Endothelial cell of umbilical vein (primary cell): ENCODE data around the gene ARHGEF40. TPM values are rescaled to one million over a fixed set of nuclear protein-coding genes. Genes with fewer than 3 reads are reported as not detected.

Experiments
- BruUV-seq: library from RNA; stranded (reverse); fragments of 400-500 nt; replicated peaks from 2 replicates; lab custom pipeline; 2021; lab: Mats Ljungman, UMichigan
- CTCF ChIA-PET: fragments of 300-600, 350-600 bp; sonication (Branson Sonifier 250); formaldehyde crosslinking; loops from one replicate; lab custom pipeline; 2021; ENCODE audit warnings: antibody characterized with exemption, inconsistent platforms; lab: Charles Lee
- POLR2A ChIA-PET: fragments of 300-600, 350-600 bp; sonication (Branson Sonifier 250); formaldehyde crosslinking; loops from one replicate; lab custom pipeline; 2021; ENCODE audit warnings: antibody characterized with exemption, inconsistent platforms; lab: Charles Lee
- DNase-seq: peaks from one replicate; pipeline ENCODE4 v3.0.0-alpha.2; 2011; ENCODE audit warnings: low read depth, low spot score
- FAIRE-seq: peaks from 2 replicates; lab custom pipeline; 2011; peaks lifted over from hg19 to GRCh38; lab: Jason Lieb, UNC
- H2AFZ ChIP-seq: 2 replicates; pipeline ENCODE4 v1.6.0; 2012; ENCODE audit warnings: low read depth, low read length, control low read depth, inconsistent platforms
- H3K27ac ChIP-seq: 2 replicates; pipeline ENCODE4 v1.5.1; 2011; ENCODE audit warnings: low read depth, mild to moderate bottlenecking, control low read depth, low read length, moderate library complexity; ENCODE audit not compliant: insufficient read depth
- H3K27me3 ChIP-seq, 2 experiments: 2 replicates each; pipeline versions ENCODE4 v1.6.0 to v1.6.1; 2011; ENCODE audit warnings: low read length in 2 of 2, mixed read lengths in 1 of 2; ENCODE audit not compliant: control insufficient read depth in 2 of 2, insufficient read depth in 2 of 2
- H3K36me3 ChIP-seq, 2 experiments: 2 replicates in 1 of 2; 3 replicates in 1 of 2; pipeline ENCODE4 v1.5.1; 2011; ENCODE audit warnings: low read length in 2 of 2, mild to moderate bottlenecking in 1 of 2, moderate library complexity in 1 of 2; ENCODE audit not compliant: control insufficient read depth in 2 of 2, insufficient read depth in 2 of 2; ENCODE audit errors: extremely low read depth in 1 of 2
- H3K4me1 ChIP-seq: 3 replicates; pipeline ENCODE4 v1.5.1; 2011; ENCODE audit warnings: mild to moderate bottlenecking, low read length; ENCODE audit not compliant: control insufficient read depth, insufficient read depth; ENCODE audit errors: extremely low read depth
- H3K4me2 ChIP-seq: 2 replicates; pipeline ENCODE4 v1.6.1; 2011; ENCODE audit warnings: low read length, control low read depth, mixed read lengths; ENCODE audit not compliant: insufficient read depth
- H3K4me3 ChIP-seq, 3 experiments: fragments of 200-600 bp in 1 of 3; sonication (generic), shearing (Covaris generic) in 1 of 3; replicated peaks in 1 of 3; 2 replicates each; pipeline ENCODE4 v1.5.1; 2011 to 2016; ENCODE audit warnings: control low read depth in 3 of 3, low read length in 3 of 3, mild to moderate bottlenecking in 2 of 3, inconsistent platforms in 1 of 3, low read depth in 1 of 3, moderate library complexity in 1 of 3; ENCODE audit not compliant: insufficient read depth in 1 of 3
- H3K79me2 ChIP-seq: 2 replicates; pipeline ENCODE4 v1.6.0; 2012; ENCODE audit warnings: low read length, inconsistent platforms; ENCODE audit not compliant: control insufficient read depth, insufficient read depth
- H3K9ac ChIP-seq: replicated peaks from 2 replicates; pipeline ENCODE3; 2011; ENCODE audit warnings: low read length, control low read depth; ENCODE audit not compliant: insufficient read depth; ENCODE audit errors: extremely low read depth
- H3K9me1 ChIP-seq: replicated peaks from 3 replicates; pipeline ENCODE4 v1.6.0; 2011; ENCODE audit warnings: mild to moderate bottlenecking, low read length; ENCODE audit not compliant: control insufficient read depth, insufficient read depth; ENCODE audit errors: extremely low read depth
- H3K9me3 ChIP-seq: replicated peaks from 2 replicates; pipeline ENCODE4 v1.5.1; 2012; ENCODE audit warnings: low read length, inconsistent platforms; ENCODE audit not compliant: control insufficient read depth, insufficient read depth
- H4K20me1 ChIP-seq: replicated peaks from 2 replicates; pipeline ENCODE3; 2011; ENCODE audit warnings: mild to moderate bottlenecking, low read length; ENCODE audit not compliant: control insufficient read depth, insufficient read depth; ENCODE audit errors: extremely low read depth
- EZH2 ChIP-seq: IDR thresholded peaks from 2 replicates; pipeline ENCODE4 v1.6.1; 2012; ENCODE audit warnings: borderline replicate concordance, low read depth, mild to moderate bottlenecking, moderate library complexity, low read length, inconsistent platforms; ENCODE audit not compliant: severe bottlenecking
- FOS ChIP-seq: IDR thresholded peaks from 2 replicates; pipeline ENCODE4 v1.6.1; 2011; ENCODE audit warnings: mild to moderate bottlenecking, low read length, moderate library complexity, borderline replicate concordance; ENCODE audit not compliant: insufficient read depth
- GATA2 ChIP-seq: IDR thresholded peaks from 2 replicates; pipeline ENCODE4 v1.7.0; 2011; ENCODE audit warnings: low read depth, mild to moderate bottlenecking, moderate library complexity, mixed read lengths, low read length; ENCODE audit not compliant: insufficient read length, insufficient read depth
- JUN ChIP-seq: IDR thresholded peaks from 2 replicates; pipeline ENCODE4 v1.6.1; 2011; ENCODE audit warnings: borderline replicate concordance, low read depth; ENCODE audit not compliant: insufficient read length, insufficient read depth
- MYC ChIP-seq: IDR thresholded peaks from one replicate; pipeline ENCODE4 v1.6.1; 2011; ENCODE audit warnings: mild to moderate bottlenecking, low read depth, low read length
- POLR2A ChIP-seq: IDR thresholded peaks from 2 replicates; pipeline ENCODE4 v1.6.1; 2012; ENCODE audit warnings: low read depth, mild to moderate bottlenecking, control low read depth, low read length
- POLR2AphosphoS5 ChIP-seq: IDR thresholded peaks from 2 replicates; pipeline ENCODE4 v1.6.1; 2012; ENCODE audit warnings: low read depth, mild to moderate bottlenecking, control low read depth, low read length, moderate library complexity; ENCODE audit not compliant: insufficient read depth
- dilution Hi-C: fragments of 300-500 bp; cut with MboI; formaldehyde crosslinking; loops from one replicate; pipeline ENCODE4 v1.15.0; 2019; ENCODE audit warnings: low sequenced_read_pairs; ENCODE audit not compliant: extremely low pct_ligation_motif_present
- intact Hi-C: fragments of 100-400 bp; cut with micrococcal nuclease; formaldehyde crosslinking; loops from one replicate; pipeline ENCODE4 v1.10.0; 2022
- polyA plus RNA-seq, 4 experiments: library from polyadenylated mRNA; depleted of rRNA in 3 of 4; stranded (reverse) in 3 of 4; unstranded in 1 of 4; fragments of >200 nt; gene quantifications; 2 replicates each; pipeline versions ENCODE4 v1.2.1 to v1.2.3, GENCODE V29; 2011 to 2012; ENCODE audit warnings: missing spikeins in 1 of 4
- total RNA-seq: library from RNA; stranded (reverse); gene quantifications from 2 replicates; pipeline ENCODE4 v1.2.3, GENCODE V29; 2021
- TF ChIP-seq, protein P1 (sequence below), 2 donors: IDR thresholded peaks; 1 replicate in 1 of 2; 2 replicates in 1 of 2; pipeline ENCODE4 v1.5.1; 2011; ENCODE audit warnings: low read length in 2 of 2, mild to moderate bottlenecking in 2 of 2, moderate library complexity in 2 of 2, control low read depth in 1 of 2, inconsistent platforms in 1 of 2, low read depth in 1 of 2; ENCODE audit not compliant: insufficient read depth in 1 of 2; ENCODE audit errors: extremely low read depth in 1 of 2
- TF ChIP-seq, protein P2 (sequence below): IDR thresholded peaks from 2 replicates; pipeline ENCODE4 v1.6.1; 2011; ENCODE audit not compliant: insufficient read depth, insufficient read length

ARHGEF40 gene
- total and polyA plus RNA-seq, 2 donors (not counting 3 experiments of a cell fraction or from before 2014, with no cell fraction given), result 2.6 to 19.9 TPM

DNA sequence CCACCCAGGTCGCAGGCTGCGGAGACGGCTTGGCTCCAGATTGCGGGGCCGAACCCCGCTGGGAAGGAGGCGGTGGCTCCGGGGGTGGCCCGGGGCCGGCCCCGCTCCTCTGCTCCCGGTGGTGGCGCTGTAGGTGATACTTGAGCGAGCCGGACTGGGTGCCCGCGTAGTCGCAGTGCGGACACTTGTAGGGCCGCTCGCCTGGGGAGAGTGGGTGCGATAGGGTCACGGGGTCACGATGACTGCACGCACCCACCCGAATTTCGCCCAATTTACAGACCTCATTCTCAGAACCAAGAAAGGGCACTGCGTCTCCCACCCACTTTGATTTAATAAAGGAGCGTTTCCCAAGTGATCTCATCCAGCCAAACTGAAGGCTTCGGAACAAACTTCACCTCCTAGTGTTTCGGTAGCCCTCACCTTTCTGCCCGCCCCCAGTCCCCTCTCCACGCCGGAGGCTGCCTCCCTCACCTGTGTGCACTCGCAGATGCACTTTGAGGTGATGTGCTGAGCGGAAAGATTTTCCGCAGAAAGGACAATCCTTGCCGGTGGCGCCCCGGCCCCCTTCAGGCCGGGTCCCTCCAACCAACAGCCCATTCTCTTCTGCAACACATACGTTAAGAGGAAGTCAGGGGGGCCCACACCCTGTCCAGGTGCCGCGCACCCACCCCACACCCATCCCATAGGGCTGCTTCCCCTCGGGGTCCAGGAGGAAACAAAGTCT is 21.0 kb downstream of the ARHGEF40 start:
- no peak overlapping the region for H3K4me3 ChIP-seq
- TF ChIP-seq EZH2, result no peak
- no peak for TF ChIP-seq MYC
- no peak for TF ChIP-seq POLR2A
- TF ChIP-seq POLR2AphosphoS5, result no peak
- TF ChIP-seq, protein P1, sequence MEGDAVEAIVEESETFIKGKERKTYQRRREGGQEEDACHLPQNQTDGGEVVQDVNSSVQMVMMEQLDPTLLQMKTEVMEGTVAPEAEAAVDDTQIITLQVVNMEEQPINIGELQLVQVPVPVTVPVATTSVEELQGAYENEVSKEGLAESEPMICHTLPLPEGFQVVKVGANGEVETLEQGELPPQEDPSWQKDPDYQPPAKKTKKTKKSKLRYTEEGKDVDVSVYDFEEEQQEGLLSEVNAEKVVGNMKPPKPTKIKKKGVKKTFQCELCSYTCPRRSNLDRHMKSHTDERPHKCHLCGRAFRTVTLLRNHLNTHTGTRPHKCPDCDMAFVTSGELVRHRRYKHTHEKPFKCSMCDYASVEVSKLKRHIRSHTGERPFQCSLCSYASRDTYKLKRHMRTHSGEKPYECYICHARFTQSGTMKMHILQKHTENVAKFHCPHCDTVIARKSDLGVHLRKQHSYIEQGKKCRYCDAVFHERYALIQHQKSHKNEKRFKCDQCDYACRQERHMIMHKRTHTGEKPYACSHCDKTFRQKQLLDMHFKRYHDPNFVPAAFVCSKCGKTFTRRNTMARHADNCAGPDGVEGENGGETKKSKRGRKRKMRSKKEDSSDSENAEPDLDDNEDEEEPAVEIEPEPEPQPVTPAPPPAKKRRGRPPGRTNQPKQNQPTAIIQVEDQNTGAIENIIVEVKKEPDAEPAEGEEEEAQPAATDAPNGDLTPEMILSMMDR (IDR thresholded peaks at IDR 0.05; ENCODE audit: extremely low read depth in 1 of 2, insufficient read depth in 1 of 2, low read depth in 1 of 2, low read length in 2 of 2), result no peak
- TF ChIP-seq, protein P2, sequence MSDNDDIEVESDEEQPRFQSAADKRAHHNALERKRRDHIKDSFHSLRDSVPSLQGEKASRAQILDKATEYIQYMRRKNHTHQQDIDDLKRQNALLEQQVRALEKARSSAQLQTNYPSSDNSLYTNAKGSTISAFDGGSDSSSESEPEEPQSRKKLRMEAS, result no peak
- TF ChIP-seq GATA2, result no peak
- TF ChIP-seq JUN, result no peak
- TF ChIP-seq FOS, result no peak
- no TSS peak for BruUV-seq
- H3K79me2 ChIP-seq, result no peaks in the 10 kb centered on the region
- H3K4me1 ChIP-seq, result no peaks in the 10 kb centered on the region
- DNase-seq, result no peak
- H3K9me3 ChIP-seq, result no peaks in the 10 kb centered on the region
- no peak overlapping the region for H3K9ac ChIP-seq
- no peak overlapping the region for H3K4me2 ChIP-seq
- H2AFZ ChIP-seq, result no peak overlapping the region
- H3K27ac ChIP-seq, result no peak overlapping the region
- no peaks in the 10 kb centered on the region for H3K27me3 ChIP-seq
- no peaks in the 10 kb centered on the region for H4K20me1 ChIP-seq
- peaks cover 0 to 3% of the 10 kb centered on the region in 2 experiments for H3K36me3 ChIP-seq
- CTCF ChIA-PET, result interaction anchor here (0.5 to 6.9 kb wide), 10 partner anchors 13 to 77 kb away, joined by 3 to 131 read pairs (median 46); partner anchors contain the start of gene ARHGEF40
- POLR2A ChIA-PET, result no interaction called here
- H3K9me1 ChIP-seq, result no peaks in the 10 kb centered on the region
- FAIRE-seq, result no peak
- intact Hi-C loops, result no loop called here
- dilution Hi-C loops, result no loop called here
